WI38 (cell line): ENCODE results near the gene CXADR.
"Not testable (repeated sequence)": the region's sequence is repeated elsewhere in the genome, so short reads cannot be mapped to it uniquely, and the experiment has no call there.

Experiments used
- H3K4me3 ChIP-seq: 2 replicates; pipeline ENCODE4 v1.5.1; 2011; ENCODE audit warnings: low read depth, mild to moderate bottlenecking, control low read depth, low read length
- TF ChIP-seq, protein P1 (sequence below): IDR thresholded peaks from 2 replicates; pipeline ENCODE4 v1.5.1; 2012; ENCODE audit warnings: low read depth, mild to moderate bottlenecking, control low read depth, low read length

The CXADR gene

GRCh38 chr21:17492415-17493168 is 20.3 kb upstream of the CXADR start:
- H3K4me3 ChIP-seq, result no peak overlapping the region
- TF ChIP-seq, protein P1, sequence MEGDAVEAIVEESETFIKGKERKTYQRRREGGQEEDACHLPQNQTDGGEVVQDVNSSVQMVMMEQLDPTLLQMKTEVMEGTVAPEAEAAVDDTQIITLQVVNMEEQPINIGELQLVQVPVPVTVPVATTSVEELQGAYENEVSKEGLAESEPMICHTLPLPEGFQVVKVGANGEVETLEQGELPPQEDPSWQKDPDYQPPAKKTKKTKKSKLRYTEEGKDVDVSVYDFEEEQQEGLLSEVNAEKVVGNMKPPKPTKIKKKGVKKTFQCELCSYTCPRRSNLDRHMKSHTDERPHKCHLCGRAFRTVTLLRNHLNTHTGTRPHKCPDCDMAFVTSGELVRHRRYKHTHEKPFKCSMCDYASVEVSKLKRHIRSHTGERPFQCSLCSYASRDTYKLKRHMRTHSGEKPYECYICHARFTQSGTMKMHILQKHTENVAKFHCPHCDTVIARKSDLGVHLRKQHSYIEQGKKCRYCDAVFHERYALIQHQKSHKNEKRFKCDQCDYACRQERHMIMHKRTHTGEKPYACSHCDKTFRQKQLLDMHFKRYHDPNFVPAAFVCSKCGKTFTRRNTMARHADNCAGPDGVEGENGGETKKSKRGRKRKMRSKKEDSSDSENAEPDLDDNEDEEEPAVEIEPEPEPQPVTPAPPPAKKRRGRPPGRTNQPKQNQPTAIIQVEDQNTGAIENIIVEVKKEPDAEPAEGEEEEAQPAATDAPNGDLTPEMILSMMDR, result no peak

DNA sequence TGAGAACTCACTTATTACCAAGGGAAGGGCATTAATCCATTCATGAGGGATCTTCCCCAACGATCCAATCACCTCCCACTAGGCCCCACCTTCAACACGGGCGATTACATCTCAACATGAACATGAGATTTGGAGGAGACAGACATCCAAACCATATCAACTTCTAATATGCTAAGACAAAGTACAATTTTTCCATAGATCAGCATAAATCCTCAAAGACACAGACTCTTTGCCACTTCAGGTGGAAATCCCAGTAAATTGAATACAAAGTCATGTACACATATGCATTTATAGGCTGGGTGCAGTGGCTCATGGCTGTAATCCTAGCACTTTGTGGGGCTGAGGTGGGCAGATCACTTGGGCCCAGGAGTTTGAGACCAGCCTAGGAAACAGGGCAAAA is 18.8 kb upstream of the CXADR start:
- H3K4me3 ChIP-seq, result no peak overlapping the region
- TF ChIP-seq, protein P1, result no peak

- H3K4me3 ChIP-seq, result no peak overlapping the region
- TF ChIP-seq, protein P1, result no peak
Measured at GRCh38 chr21:17495680-17496079, 17.2 kb upstream of the CXADR start.

- no peak overlapping the region for H3K4me3 ChIP-seq
- TF ChIP-seq, protein P1, result no peak
Measured at GRCh38 chr21:17497316-17497715, 15.5 kb upstream of the CXADR start.

- TF ChIP-seq, protein P1, result no peak
- H3K4me3 ChIP-seq, result no peak overlapping the region
Measured at GRCh38 chr21:17498586-17498985, 14.3 kb upstream of the CXADR start.

- TF ChIP-seq, protein P1, result no peak
- no peak overlapping the region for H3K4me3 ChIP-seq
Measured at GRCh38 chr21:17501107-17502006, 11.5 kb upstream of the CXADR start.

- not testable (repeated sequence) for H3K4me3 ChIP-seq
Measured at GRCh38 chr21:17502985-17503384, 9.9 kb upstream of the CXADR start.
